Measurements from ENCODE around the gene HIF3A. TPM values are rescaled to one million over a fixed set of nuclear protein-coding genes. Genes with fewer than 3 reads are reported as not detected.
A peak's percentile ranks its signal among the peaks of the same experiment; 100 is the strongest.
"Not testable (repeated sequence)": the region's sequence is repeated elsewhere in the genome, so short reads cannot be mapped to it uniquely, and the experiment has no call there.

HIF3A gene
- total RNA-seq, 2 donors from 2014 or later = not detected

DNA sequence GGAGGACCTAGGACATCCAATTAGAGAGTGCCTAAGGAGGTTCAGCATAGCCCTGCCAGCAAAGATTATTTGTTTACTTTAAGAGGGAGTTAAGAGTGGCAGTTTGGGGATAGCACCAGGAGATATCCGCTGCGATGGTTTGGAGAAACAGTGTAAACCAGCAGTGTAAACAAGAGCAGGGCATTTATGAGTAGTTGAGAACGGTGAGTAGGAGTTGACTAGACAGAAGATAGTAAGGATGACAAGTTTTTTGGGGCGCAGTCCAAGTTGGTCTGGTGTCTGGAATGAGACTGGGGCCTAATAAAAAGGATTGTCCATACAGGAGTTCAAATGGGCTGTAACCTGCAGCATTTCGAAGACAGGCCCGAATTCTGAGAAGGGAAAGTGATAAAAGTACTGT lies 22.9 kb upstream of the HIF3A start:
- peaks cover 29% of the 10 kb centered on the region for H3K27me3 Mint-ChIP-seq (ENCODE audit: low read depth)
- not testable (repeated sequence) for H3K4me3 Mint-ChIP-seq; H3K9me3 Mint-ChIP-seq; H3K36me3 Mint-ChIP-seq (ENCODE audit: insufficient read depth in 2 of 2); DNase-seq; H3K27ac Mint-ChIP-seq; ATAC-seq (replicated peaks in 1 of 2)
- H3K4me1 Mint-ChIP-seq (ENCODE audit: low read depth) = peaks cover 22% of the 10 kb centered on the region

GRCh38 chr19:46279177-46279576 lies 17.7 kb upstream of the HIF3A start:
- no peaks in the 10 kb centered on the region for H3K36me3 Mint-ChIP-seq (ENCODE audit: insufficient read depth in 2 of 2)
- no peak for DNase-seq
- no peaks in the 10 kb centered on the region for H3K27me3 Mint-ChIP-seq (ENCODE audit: low read depth)
- no peaks in the 10 kb centered on the region for H3K4me1 Mint-ChIP-seq (ENCODE audit: low read depth)
- ATAC-seq (replicated peaks in 1 of 2) = no peak
- H3K9me3 Mint-ChIP-seq = no peaks in the 10 kb centered on the region
- no peak overlapping the region for H3K4me3 Mint-ChIP-seq
- H3K27ac Mint-ChIP-seq = no peak overlapping the region

- no peak for ATAC-seq (replicated peaks in 1 of 2)
- no peak overlapping the region for H3K27ac Mint-ChIP-seq
- H3K4me1 Mint-ChIP-seq (ENCODE audit: low read depth) = no peaks in the 10 kb centered on the region
- H3K36me3 Mint-ChIP-seq (ENCODE audit: insufficient read depth in 2 of 2) = no peaks in the 10 kb centered on the region
- H3K9me3 Mint-ChIP-seq = no peaks in the 10 kb centered on the region
- no peaks in the 10 kb centered on the region for H3K27me3 Mint-ChIP-seq (ENCODE audit: low read depth)
- no peak overlapping the region for H3K4me3 Mint-ChIP-seq
- DNase-seq = no peak
These were observed 13.1 kb upstream of the HIF3A start for GRCh38 chr19:46283771-46284170.

- H3K4me3 Mint-ChIP-seq = no peak overlapping the region
- ATAC-seq (replicated peaks in 1 of 2) (no peak), DNase-seq (no peak)
- peaks cover 0 to under 1% of the 10 kb centered on the region in 2 donors for H3K9me3 Mint-ChIP-seq
- H3K4me1 Mint-ChIP-seq (ENCODE audit: low read depth) = no peaks in the 10 kb centered on the region
- H3K27ac Mint-ChIP-seq = no peak overlapping the region
- H3K36me3 Mint-ChIP-seq (ENCODE audit: insufficient read depth in 2 of 2) = no peaks in the 10 kb centered on the region
- H3K27me3 Mint-ChIP-seq (ENCODE audit: low read depth) = no peaks in the 10 kb centered on the region
These were observed 12.2 kb upstream of the HIF3A start for GRCh38 chr19:46284635-46285034.

DNA sequence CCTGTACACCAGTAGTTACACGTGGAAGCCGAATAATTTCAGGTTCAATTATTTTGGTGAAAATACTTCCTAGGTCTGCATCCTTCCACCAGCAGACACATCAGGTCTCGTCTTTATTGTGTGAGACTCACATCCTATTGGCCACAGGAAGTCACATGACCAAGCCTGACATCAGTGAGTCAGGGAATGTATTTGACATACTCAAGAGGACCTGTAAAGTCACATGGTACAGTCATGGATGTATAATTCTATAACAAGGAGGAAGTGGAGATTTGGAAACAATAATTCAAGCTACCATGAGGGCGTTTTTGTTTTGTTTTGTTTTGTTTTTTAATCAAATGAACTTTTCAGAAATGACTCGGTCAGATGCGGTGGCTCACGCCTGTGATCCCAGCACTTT lies 9.3 kb upstream of the HIF3A start:
- Mint-ChIP-seq H3K4me3 (no peak overlapping the region), H3K36me3 (ENCODE audit: insufficient read depth in 2 of 2) (peaks cover 0 to 2% of the 10 kb centered on the region in 2 donors), H3K27ac (no peak overlapping the region), H3K27me3 (ENCODE audit: low read depth) (no peaks in the 10 kb centered on the region), H3K4me1 (ENCODE audit: low read depth) (no peaks in the 10 kb centered on the region), H3K9me3 (peaks cover 2% of the 10 kb centered on the region in 2 donors)
- ATAC-seq (replicated peaks in 1 of 2) (no peak), DNase-seq (no peak)

GRCh38 chr19:46288896-46289588 lies 7.8 kb upstream of the HIF3A start:
- no peak for DNase-seq
- H3K4me1 Mint-ChIP-seq (ENCODE audit: low read depth) = no peaks in the 10 kb centered on the region
- peaks cover 0 to 2% of the 10 kb centered on the region in 2 donors for H3K36me3 Mint-ChIP-seq (ENCODE audit: insufficient read depth in 2 of 2)
- no peak overlapping the region for H3K27ac Mint-ChIP-seq
- H3K9me3 Mint-ChIP-seq = peaks cover 2% of the 10 kb centered on the region in 2 donors
- peaks cover under 1% of the 10 kb centered on the region for H3K27me3 Mint-ChIP-seq (ENCODE audit: low read depth)
- H3K4me3 Mint-ChIP-seq = no peak overlapping the region
- peak in 1 of 2 donors; percentile 39 for ATAC-seq (replicated peaks in 1 of 2)

DNA sequence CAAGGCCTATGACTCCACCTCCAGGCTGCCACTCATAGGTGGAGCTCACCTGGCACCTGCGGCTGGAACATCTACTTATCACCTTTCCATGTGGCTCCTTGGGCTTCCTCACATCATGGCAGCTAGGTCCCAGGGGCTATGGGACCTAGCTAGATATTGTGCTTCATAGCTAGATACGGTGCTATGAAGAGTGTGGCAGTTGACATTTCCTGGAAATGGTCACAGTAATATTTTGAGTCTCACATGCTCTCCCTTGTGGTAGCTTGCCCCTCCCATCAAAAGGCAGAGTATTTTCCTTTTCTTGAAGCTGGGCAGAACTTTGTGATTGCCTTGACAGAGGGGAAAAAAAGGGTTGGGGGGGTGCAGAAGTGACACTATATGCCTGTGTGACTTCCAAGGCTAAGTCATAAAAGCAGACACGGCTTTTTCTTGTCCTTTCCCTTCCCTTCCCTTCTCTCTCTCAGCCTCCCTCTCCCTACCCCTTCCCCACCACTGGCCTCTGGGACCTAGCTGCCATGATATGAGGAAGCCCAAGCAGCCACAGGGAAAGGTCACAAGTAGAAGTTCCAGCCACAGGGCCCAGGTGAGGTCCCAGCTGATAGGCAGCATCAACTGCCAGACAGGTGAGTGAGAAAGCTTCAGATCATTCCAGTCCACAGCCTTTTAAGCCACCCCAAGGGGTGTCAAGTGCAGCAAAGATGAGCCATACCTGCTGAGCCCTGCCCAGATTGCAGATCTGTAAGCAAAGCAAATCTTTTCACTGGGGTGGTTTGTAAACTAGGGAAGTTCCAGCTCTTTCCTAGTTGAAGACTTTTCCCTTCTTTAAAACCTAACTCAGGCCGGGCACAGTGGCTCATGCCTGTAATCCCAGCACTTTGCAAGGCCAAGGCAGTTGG lies 6.9 kb upstream of the HIF3A start:
- H3K4me1 Mint-ChIP-seq (ENCODE audit: low read depth) = no peaks in the 10 kb centered on the region
- peaks cover 2% of the 10 kb centered on the region in 2 donors for H3K9me3 Mint-ChIP-seq
- DNase-seq (no peak), ATAC-seq (replicated peaks in 1 of 2) (no peak)
- H3K4me3 Mint-ChIP-seq = no peak overlapping the region
- H3K27me3 Mint-ChIP-seq (ENCODE audit: low read depth) = peaks cover 10% of the 10 kb centered on the region
- no peak overlapping the region for H3K27ac Mint-ChIP-seq
- peaks cover 0 to 2% of the 10 kb centered on the region in 2 donors for H3K36me3 Mint-ChIP-seq (ENCODE audit: insufficient read depth in 2 of 2)

DNA sequence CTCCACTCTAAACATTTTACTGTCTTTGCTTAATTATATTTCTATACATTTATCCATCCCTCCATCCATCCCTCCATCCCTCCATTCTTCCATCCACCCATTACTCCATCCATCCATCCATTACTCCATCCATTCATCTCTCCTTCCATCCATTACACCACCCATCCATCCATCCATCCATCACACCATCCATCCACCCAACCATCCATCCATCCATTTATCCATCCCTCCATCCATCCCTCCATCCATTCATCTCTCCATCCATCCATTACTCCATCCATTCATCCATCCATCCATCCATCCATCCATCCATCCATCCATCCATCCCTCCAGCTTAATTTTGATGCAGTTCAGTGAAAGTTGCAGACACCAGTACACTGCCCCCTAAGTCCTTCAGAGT lies 5.0 kb upstream of the HIF3A start:
- Mint-ChIP-seq H3K4me3 (no peak overlapping the region), H3K36me3 (ENCODE audit: insufficient read depth in 2 of 2) (peaks cover 0 to 2% of the 10 kb centered on the region in 2 donors), H3K27me3 (ENCODE audit: low read depth) (peaks cover 28% of the 10 kb centered on the region), H3K9me3 (peaks cover 2% of the 10 kb centered on the region in 2 donors), H3K27ac (no peak overlapping the region), H3K4me1 (ENCODE audit: low read depth) (no peaks in the 10 kb centered on the region)
- no peak for DNase-seq
- no peak for ATAC-seq (replicated peaks in 1 of 2)

GRCh38 chr19:46294494-46294893 lies 2.3 kb upstream of the HIF3A start:
- DNase-seq (no peak), ATAC-seq (replicated peaks in 1 of 2) (no peak)
- Mint-ChIP-seq H3K9me3 (peaks cover 2% of the 10 kb centered on the region in 2 donors), H3K4me3 (no peak overlapping the region), H3K4me1 (ENCODE audit: low read depth) (no peaks in the 10 kb centered on the region), H3K27me3 (ENCODE audit: low read depth) (peaks cover 30% of the 10 kb centered on the region), H3K27ac (no peak overlapping the region), H3K36me3 (ENCODE audit: insufficient read depth in 2 of 2) (peaks cover 0 to 2% of the 10 kb centered on the region in 2 donors)

- ATAC-seq (replicated peaks in 1 of 2) = no peak
- H3K27ac Mint-ChIP-seq = no peak overlapping the region
- no peaks in the 10 kb centered on the region for H3K9me3 Mint-ChIP-seq
These were observed 1.2 kb upstream of the HIF3A start for GRCh38 chr19:46295401-46296201.

DNA sequence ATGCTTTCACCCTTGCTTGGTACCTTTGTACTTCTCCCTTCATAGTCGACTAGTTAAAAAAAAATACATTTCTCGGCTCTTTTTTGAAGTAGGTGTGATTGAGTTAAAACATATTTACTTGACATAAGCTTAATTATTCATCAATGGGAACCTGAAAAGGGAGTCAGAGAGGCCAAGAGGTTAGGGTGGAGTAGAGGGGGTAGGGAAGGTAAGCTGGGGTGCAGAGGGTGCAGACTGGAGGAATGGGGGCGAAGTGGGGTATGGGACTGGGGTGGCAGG lies 701 bp upstream of the HIF3A start:
- DNase-seq = no peak
- Mint-ChIP-seq H3K4me1 (ENCODE audit: low read depth) (no peaks in the 10 kb centered on the region), H3K9me3 (no peaks in the 10 kb centered on the region), H3K4me3 (no peak overlapping the region), H3K27ac (no peak overlapping the region), H3K36me3 (ENCODE audit: insufficient read depth in 2 of 2) (no peaks in the 10 kb centered on the region), H3K27me3 (ENCODE audit: low read depth) (peaks cover 30% of the 10 kb centered on the region)
- no peak for ATAC-seq (replicated peaks in 1 of 2)

More at GRCh38 chr19:46295401-46296201, 1.2 kb upstream of the HIF3A start:
- no peak for DNase-seq
- Mint-ChIP-seq H3K36me3 (ENCODE audit: insufficient read depth in 2 of 2) (no peaks in the 10 kb centered on the region), H3K4me3 (no peak overlapping the region), H3K27me3 (ENCODE audit: low read depth) (peaks cover 30% of the 10 kb centered on the region), H3K4me1 (ENCODE audit: low read depth) (no peaks in the 10 kb centered on the region)

- Mint-ChIP-seq H3K27ac (no peak overlapping the region), H3K27me3 (ENCODE audit: low read depth) (peaks cover 30% of the 10 kb centered on the region), H3K4me3 (no peak overlapping the region), H3K36me3 (ENCODE audit: insufficient read depth in 2 of 2) (no peaks in the 10 kb centered on the region), H3K9me3 (no peaks in the 10 kb centered on the region), H3K4me1 (ENCODE audit: low read depth) (no peaks in the 10 kb centered on the region)
- ATAC-seq (replicated peaks in 1 of 2) (no peak), DNase-seq (no peak)
These were observed 1.0 kb downstream of the HIF3A start for GRCh38 chr19:46297700-46298478.

All from activated T-cell treated with anti-CD3 and anti-CD28 coated beads, Interleukin-2, amount 50 U/mL, for 72 hours (primary cell).